HG03442 (cell line): Measurements from ENCODE around the gene NSD2.
"Not testable (repeated sequence)": the region's sequence is repeated elsewhere in the genome, so short reads cannot be mapped to it uniquely, and the experiment has no call there.

Experiments
- ATAC-seq: cut with Tn5 transposase; IDR thresholded peaks from one replicate; pipeline ENCODE4 v1.9.1; 2021; ENCODE audit warnings: mild to moderate bottlenecking, moderate library complexity; ENCODE audit not compliant: unreplicated experiment

NSD2 gene

DNA sequence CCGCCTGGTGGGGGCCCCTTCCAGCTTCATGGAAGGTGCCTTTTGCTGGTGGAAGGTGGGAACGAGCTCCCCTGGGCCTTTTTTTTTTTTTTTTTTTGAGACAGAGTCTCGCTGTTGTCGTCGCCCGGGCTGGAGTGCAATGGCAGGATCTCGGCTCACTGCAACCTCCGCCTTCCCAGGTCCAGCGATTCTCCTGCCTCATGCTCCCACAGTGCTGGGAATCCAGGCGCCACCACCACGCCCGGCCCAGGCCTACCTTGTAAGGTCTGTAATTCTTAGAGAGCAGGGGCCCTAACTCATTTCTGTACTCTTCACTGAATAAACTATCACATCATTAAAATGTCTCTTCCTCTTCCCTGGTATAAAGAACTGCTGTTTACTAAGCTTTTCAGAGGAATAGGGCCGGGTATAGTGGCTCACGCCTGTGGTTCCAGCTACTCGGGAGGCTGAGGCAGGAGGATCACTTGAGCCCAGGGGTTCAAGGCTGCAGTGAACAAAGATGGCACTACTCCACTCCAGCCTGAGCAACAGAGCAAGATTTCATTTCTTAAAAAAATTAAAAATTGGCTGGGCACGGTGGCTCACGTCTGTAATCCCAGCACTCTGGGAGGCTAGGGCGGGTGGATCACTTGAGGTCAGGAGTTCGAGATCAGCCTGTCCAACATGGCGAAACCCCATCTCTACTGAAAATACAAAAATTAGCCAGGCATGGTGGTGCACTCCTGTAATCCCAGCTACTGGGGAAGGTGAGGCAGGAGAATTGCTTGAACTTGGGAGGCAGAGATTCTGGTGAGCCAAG is 122.7 kb downstream of the NSD2 start:
- ATAC-seq: not testable (repeated sequence)

DNA sequence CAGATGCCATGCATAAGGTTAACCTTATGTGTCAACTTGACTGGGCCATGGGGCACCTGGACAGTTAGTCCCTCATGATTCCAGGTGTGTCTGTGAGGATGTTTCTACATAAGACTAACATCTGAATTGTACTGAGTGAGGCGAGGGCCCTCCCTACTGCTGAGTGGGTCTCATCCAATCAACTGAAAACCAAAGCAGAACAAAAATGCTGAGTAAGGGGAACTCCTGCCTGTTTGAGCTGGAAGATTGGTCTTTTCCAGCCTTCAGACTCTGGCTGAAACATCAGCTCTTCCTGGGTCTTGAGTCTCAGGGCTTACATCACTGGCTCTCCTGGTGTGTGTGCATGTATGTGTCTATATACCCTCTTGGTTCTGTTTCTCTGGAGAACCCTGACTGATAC is 123.7 kb downstream of the NSD2 start:
- ATAC-seq: no peak

- no peak for ATAC-seq
Observed at GRCh38 chr4:1996866-1997611, 125.8 kb downstream of the NSD2 start.

DNA sequence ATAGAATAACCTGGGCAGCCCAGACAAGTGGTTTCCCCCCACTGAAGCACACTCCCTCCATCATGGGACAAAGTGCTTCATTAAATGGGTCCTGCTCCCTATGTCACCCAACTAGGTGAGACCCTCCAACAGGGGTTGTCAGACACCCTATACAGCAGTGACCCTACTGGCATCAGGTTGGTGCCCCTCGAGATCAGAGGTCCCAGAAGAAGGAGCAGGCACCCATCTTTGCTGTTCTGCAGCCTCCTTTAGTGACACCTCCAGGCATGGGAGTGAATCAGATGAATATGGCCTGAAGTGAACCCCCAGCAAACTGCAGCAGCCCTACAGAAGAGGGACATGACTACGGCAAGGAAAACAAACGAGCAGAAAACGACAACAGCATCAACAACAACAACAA is 126.5 kb downstream of the NSD2 start:
- no peak for ATAC-seq

- ATAC-seq: no peak
Observed at GRCh38 chr4:1998296-1998695, 127.1 kb downstream of the NSD2 start.

- ATAC-seq: not testable (repeated sequence)
Observed at GRCh38 chr4:1999308-1999707, 128.1 kb downstream of the NSD2 start.

- not testable (repeated sequence) for ATAC-seq
Observed at GRCh38 chr4:2003361-2003760, 132.2 kb downstream of the NSD2 start.

- no peak for ATAC-seq
Observed at GRCh38 chr4:2006367-2006766, 135.2 kb downstream of the NSD2 start.

DNA sequence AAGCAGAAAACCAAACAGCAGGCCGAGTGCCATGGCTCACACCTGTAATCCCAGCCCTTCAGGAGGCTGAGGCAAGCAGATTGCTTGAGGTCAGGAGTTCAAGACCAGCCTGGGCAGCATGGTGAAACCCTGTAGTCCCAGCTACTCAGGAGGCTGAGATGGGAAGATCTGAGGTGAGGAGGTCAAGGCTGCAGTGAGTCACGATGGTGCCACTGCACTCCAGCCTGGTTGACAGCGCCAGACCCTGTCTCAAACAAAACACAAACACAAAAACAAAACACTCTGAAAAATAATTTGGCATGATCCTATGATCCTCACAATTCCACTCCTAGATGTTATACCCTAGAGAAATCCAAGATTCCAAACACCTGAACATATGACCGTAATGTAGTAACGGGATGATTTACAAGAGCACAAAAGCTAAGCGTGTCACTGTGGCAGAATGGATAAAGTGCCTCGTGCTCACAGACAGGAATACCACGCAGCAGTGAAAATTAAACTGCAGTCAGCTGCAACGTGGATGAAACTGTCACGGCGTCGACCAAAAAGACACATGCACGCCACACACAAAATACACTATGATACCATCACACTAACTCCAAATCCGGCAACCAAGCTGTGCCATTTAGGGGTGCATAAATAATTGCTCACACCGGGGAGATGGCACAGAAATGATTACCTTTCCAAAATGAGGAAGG is 135.9 kb downstream of the NSD2 start:
- ATAC-seq: no peak

DNA sequence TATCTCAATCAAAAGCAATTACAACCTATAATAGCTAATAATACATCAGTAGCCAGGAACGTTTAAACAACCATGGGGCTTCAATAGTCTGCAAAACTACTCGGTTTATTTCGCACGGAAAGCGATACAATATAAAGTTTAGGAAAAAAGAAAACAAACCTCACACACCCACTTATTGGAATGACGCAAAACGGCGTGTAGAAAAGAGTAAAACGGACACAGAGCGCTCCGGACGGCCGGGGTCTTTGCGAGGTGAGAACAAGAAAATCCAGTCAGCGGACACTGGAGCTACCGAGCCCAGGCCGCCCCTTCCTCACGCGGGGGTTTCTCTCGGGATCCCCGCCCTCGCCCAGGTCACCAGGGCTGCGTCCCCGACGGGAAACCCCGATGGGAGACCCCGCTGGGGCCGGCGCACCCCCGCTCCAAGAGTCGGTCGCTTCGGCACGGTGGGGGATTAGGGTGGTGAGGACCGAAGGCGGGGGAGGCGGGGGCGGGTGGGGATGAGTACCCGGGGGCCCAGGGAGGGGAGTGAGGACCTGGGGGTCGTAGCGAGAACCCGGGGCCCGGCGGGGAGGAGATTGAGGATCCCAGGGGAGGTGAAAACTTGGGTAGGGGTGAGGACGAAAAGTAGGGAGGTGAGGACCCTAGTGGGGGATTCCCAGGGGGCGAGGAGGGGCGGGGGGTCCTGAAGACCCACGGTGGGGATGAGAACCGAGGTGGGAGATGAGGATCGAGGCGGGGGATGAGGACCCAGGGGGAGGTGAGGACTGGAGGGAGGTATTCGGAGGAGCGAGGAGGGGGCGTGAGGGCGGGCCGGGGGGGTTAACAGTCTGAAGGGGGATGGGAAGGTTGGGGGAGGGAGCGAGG is 136.8 kb downstream of the NSD2 start:
- no peak for ATAC-seq

- no peak for ATAC-seq
Observed at GRCh38 chr4:2008671-2008920, 137.4 kb downstream of the NSD2 start.

DNA sequence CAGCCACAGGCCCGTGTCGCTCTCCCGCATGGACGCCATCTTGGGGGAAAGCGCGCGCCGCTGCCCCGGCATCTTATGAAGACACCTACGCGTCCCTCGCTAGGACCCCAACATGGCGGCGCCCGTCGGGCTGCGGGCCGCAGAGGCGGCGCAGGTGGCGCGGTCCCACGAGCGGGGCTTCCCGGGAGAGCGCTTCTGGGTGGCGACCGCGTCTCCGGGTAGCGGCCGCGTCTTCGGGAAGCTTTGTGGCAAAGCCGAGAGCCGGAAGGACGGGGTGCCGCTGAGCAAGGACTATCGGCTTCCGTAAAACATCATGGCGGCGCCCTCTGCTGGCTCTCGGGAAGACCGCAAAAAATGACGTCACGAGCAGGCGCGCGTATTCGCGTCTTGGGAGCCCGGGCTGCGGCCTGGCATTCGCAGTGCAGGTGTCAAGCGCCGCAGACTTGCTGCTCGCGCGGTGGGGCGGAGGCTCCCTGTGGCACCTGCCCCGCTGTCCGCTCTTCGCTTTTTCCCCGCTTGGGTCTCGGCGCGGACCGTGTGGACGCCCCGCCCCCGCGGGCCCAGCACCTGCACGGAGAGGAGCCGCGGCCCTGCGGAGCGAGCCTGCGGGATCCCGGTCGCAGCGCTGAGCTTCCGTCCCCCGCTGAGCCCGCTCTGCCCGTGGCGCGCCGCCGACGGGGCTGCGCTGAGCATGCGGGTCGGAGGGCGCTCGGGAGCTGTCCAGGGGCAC is 137.9 kb downstream of the NSD2 start, which contains the start of gene NELFA:
TSS of gene NELFA (minus strand) at position 54 of the 730 bp plus-strand sequence. CDS start at position 39, 15 bp downstream.
- peak; percentile 74 for ATAC-seq

GRCh38 chr4:2009651-2010233 is 138.5 kb downstream of the NSD2 start:
- no peak for ATAC-seq

- no peak for ATAC-seq
Observed at GRCh38 chr4:2011583-2011982, 140.4 kb downstream of the NSD2 start.

- ATAC-seq: no peak
Observed at GRCh38 chr4:2015008-2015407, 143.8 kb downstream of the NSD2 start.

- not testable (repeated sequence) for ATAC-seq
Observed at GRCh38 chr4:2021358-2022018, 150.3 kb downstream of the NSD2 start.

DNA sequence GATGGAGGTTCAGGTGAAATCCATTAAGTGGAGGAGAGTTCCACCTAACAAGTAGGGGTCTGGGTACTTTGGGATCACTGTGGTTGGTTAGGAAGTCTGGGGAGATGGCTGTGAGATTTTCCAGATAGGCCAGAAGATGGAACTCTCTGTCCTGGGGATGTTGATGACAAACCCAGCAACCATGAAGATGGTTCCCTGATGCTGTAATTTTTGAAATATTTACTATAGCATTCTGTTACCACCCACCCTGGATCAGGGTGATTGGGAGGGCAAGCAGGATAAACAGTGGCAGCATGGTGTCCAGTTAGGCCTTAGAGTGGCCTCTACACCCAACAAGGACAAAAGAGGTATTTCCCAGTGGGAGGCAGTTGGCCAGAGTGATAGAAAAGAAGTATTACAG is 153.5 kb downstream of the NSD2 start:
- ATAC-seq: no peak

DNA sequence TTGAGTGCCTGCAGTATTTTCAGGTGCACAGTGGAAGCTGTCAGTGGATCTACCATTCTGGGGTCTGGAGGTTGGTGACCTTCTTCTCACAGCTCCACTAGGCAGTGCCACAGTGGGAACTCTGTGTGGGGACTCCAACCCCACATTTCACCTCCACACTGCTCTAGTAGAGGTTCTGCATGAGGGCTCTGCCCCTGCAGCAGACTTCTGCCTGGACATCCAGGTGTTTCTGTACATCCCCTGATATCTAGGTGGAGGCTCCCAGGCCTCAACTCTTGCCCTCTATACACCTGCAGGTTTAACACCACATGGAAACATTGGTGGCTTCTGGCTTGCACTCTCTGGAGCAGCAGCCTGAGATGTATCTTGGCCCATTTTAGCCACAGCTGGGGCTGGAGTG is 154.6 kb downstream of the NSD2 start:
- ATAC-seq: no peak

- ATAC-seq: not testable (repeated sequence)
Observed at GRCh38 chr4:2027120-2027519, 155.9 kb downstream of the NSD2 start.
